NCI-H446 treated with DMSO at 0.1 percent for 48 hours (cell line): ENCODE results near the gene TFAM.

Experiments
- DNase-seq: peaks from one replicate; lab custom pipeline; 2025; lab: John Stamatoyannopoulos, UW

The TFAM gene

GRCh38 chr10:58384999-58385783, at the start of gene TFAM:
TFAM (plus strand) TSS chr10:58385410; CDS start chr10:58385548, 138 bp downstream.
- peak; percentile 80 for DNase-seq

- no peak for DNase-seq
Observed at GRCh38 chr10:58336242-58336641, 49.0 kb upstream of the TFAM start.

GRCh38 chr10:58341422-58341821, 43.8 kb upstream of the TFAM start:
- DNase-seq: no peak

GRCh38 chr10:58341947-58342346, 43.3 kb upstream of the TFAM start:
- no peak for DNase-seq

GRCh38 chr10:58347967-58348366, 37.2 kb upstream of the TFAM start:
- no peak for DNase-seq

- no peak for DNase-seq
Observed at GRCh38 chr10:58348571-58349033, 36.6 kb upstream of the TFAM start.

GRCh38 chr10:58350023-58350422, 35.2 kb upstream of the TFAM start:
- DNase-seq: no peak

GRCh38 chr10:58350619-58351323, 34.4 kb upstream of the TFAM start:
- DNase-seq: no peak

GRCh38 chr10:58351616-58352578, 33.3 kb upstream of the TFAM start:
- DNase-seq: no peak

- DNase-seq: no peak
Observed at GRCh38 chr10:58352956-58353610, 32.1 kb upstream of the TFAM start.

GRCh38 chr10:58356756-58357155, 28.5 kb upstream of the TFAM start:
- DNase-seq: no peak

GRCh38 chr10:58358314-58358933, 26.8 kb upstream of the TFAM start:
- DNase-seq: no peak

- DNase-seq: no peak
Observed at GRCh38 chr10:58358947-58359346, 26.3 kb upstream of the TFAM start.

- DNase-seq: no peak
Observed at GRCh38 chr10:58359541-58359940, 25.7 kb upstream of the TFAM start.

- no peak for DNase-seq
Observed at GRCh38 chr10:58360412-58361004, 24.7 kb upstream of the TFAM start.

- no peak for DNase-seq
Observed at GRCh38 chr10:58361353-58361752, 23.9 kb upstream of the TFAM start.

- no peak for DNase-seq
Observed at GRCh38 chr10:58362027-58362789, 23.0 kb upstream of the TFAM start.

GRCh38 chr10:58367069-58367468, 18.1 kb upstream of the TFAM start:
- no peak for DNase-seq

GRCh38 chr10:58371473-58371872, 13.7 kb upstream of the TFAM start:
- no peak for DNase-seq
